ENCODE results near the gene LRP8.

The LRP8 gene

GRCh38 chr1:53321776-53322602, 5.9 kb downstream of the LRP8 start:
- no peak for DNase-seq (ENCODE audit: low spot score)

- DNase-seq (ENCODE audit: low spot score) = no peak
Measured at GRCh38 chr1:53321366-53321765, 6.5 kb downstream of the LRP8 start.

- no peak for DNase-seq (ENCODE audit: low spot score)
Measured at GRCh38 chr1:53320646-53321045, 7.2 kb downstream of the LRP8 start.

- no peak for DNase-seq (ENCODE audit: low spot score)
Measured at GRCh38 chr1:53319296-53320101, 8.4 kb downstream of the LRP8 start.

- DNase-seq (ENCODE audit: low spot score) = no peak
Measured at GRCh38 chr1:53317646-53318539, 10.0 kb downstream of the LRP8 start.

GRCh38 chr1:53316766-53317581, 10.9 kb downstream of the LRP8 start:
- DNase-seq (ENCODE audit: low spot score) = no peak

GRCh38 chr1:53316424-53316765, 11.5 kb downstream of the LRP8 start:
- no peak for DNase-seq (ENCODE audit: low spot score)

- no peak for DNase-seq (ENCODE audit: low spot score)
Measured at GRCh38 chr1:53315456-53316423, 12.1 kb downstream of the LRP8 start.

GRCh38 chr1:53315046-53315445, 12.8 kb downstream of the LRP8 start:
- no peak for DNase-seq (ENCODE audit: low spot score)

- DNase-seq (ENCODE audit: low spot score) = no peak
Measured at GRCh38 chr1:53314606-53315005, 13.3 kb downstream of the LRP8 start.

- DNase-seq (ENCODE audit: low spot score) = no peak
Measured at GRCh38 chr1:53314096-53314495, 13.8 kb downstream of the LRP8 start.

GRCh38 chr1:53313556-53313955, 14.3 kb downstream of the LRP8 start:
- DNase-seq (ENCODE audit: low spot score) = no peak

GRCh38 chr1:53311702-53312305, 16.1 kb downstream of the LRP8 start:
- DNase-seq (ENCODE audit: low spot score) = no peak

- no peak for DNase-seq (ENCODE audit: low spot score)
Measured at GRCh38 chr1:53310847-53311681, 16.8 kb downstream of the LRP8 start.

- DNase-seq (ENCODE audit: low spot score) = no peak
Measured at GRCh38 chr1:53309802-53310201, 18.1 kb downstream of the LRP8 start.

GRCh38 chr1:53308506-53308905, 19.4 kb downstream of the LRP8 start:
- DNase-seq (ENCODE audit: low spot score) = no peak

- no peak for DNase-seq (ENCODE audit: low spot score)
Measured at GRCh38 chr1:53307037-53307436, 20.8 kb downstream of the LRP8 start.

GRCh38 chr1:53306168-53306567, 21.7 kb downstream of the LRP8 start:
- DNase-seq (ENCODE audit: low spot score) = no peak

GRCh38 chr1:53305650-53306049, 22.2 kb downstream of the LRP8 start:
- DNase-seq (ENCODE audit: low spot score) = no peak
